ENCODE data around the gene OSBPL2. TPM values are rescaled to one million over a fixed set of nuclear protein-coding genes. Genes with fewer than 3 reads are reported as not detected.

The OSBPL2 gene
- total and polyA plus RNA-seq, 2 experiments from 2014 or later, result 16.6 to 31.2 TPM

- TF ChIP-seq CREB1 (CRISPR knock-in tag; IDR thresholded peaks at IDR 0.05; ENCODE audit: low read depth) (no peak), STAT1 (IDR thresholded peaks at IDR 0.05; ENCODE audit: unreplicated experiment) (no peak), REST (IDR thresholded peaks at IDR 0.05; ENCODE audit: unreplicated experiment) (no peak)
Observed at GRCh38 chr20:62231292-62231691, 7.0 kb upstream of the OSBPL2 start (continued).

GRCh38 chr20:62232194-62232593 is 6.1 kb upstream of the OSBPL2 start:
- no peaks in the 10 kb centered on the region for H3K9me3 Mint-ChIP-seq
- H3K4me1 ChIP-seq (ENCODE audit: insufficient read depth), result no peaks in the 10 kb centered on the region
- H3K36me3 ChIP-seq (ENCODE audit: insufficient read depth), result no peaks in the 10 kb centered on the region
- H3F3A ChIP-seq (replicated peaks; ENCODE audit: low read depth), result no peaks in the 10 kb centered on the region
- H3K79me2 ChIP-seq (replicated peaks; ENCODE audit: insufficient read depth), result no peaks in the 10 kb centered on the region
- ATAC-seq, result no peak
- no peak for DNase-seq (ENCODE audit: low spot score)
- no peak overlapping the region for H3K4me3 Mint-ChIP-seq
- no peak overlapping the region for H3K4me3 ChIP-seq
- no peak overlapping the region for H3K4me2 ChIP-seq
- H3K27ac Mint-ChIP-seq, result no peak overlapping the region
- H4K20me1 ChIP-seq (replicated peaks; ENCODE audit: insufficient read depth), result no peaks in the 10 kb centered on the region
- no peaks in the 10 kb centered on the region; the same call in 2 of the 3 replicates for H3K4me1 Mint-ChIP-seq
- no peaks in the 10 kb centered on the region for H3K36me3 Mint-ChIP-seq (ENCODE audit: low read depth)
- peaks cover 4% of the 10 kb centered on the region for H3K27me3 Mint-ChIP-seq (ENCODE audit: insufficient read depth, low read depth, poor library complexity)
- H3K27ac ChIP-seq (ENCODE audit: low read depth), result no peak overlapping the region
- H3K9me2 ChIP-seq (ENCODE audit: insufficient read depth), result no peaks in the 10 kb centered on the region
- no peaks in the 10 kb centered on the region for H3K27me3 ChIP-seq (ENCODE audit: insufficient read depth)
- no peak overlapping the region for H2AFZ ChIP-seq
- TF ChIP-seq ETS1 (IDR thresholded peaks at IDR 0.05), result no peak
- TF ChIP-seq ZNF462 (CRISPR knock-in tag; IDR thresholded peaks at IDR 0.05), result no peak
- TF ChIP-seq EZH2phosphoT487 (IDR thresholded peaks at IDR 0.05; ENCODE audit: unreplicated experiment), result no peak
- no peak for TF ChIP-seq ZNF331 (CRISPR knock-in tag; IDR thresholded peaks at IDR 0.05; ENCODE audit: low read depth)
- no peak for TF ChIP-seq STAT1 (IDR thresholded peaks at IDR 0.05; ENCODE audit: unreplicated experiment)
- TF ChIP-seq CREB1 (CRISPR knock-in tag; IDR thresholded peaks at IDR 0.05; ENCODE audit: low read depth), result no peak
- no peak for TF ChIP-seq ZNF114 (CRISPR knock-in tag; IDR thresholded peaks at IDR 0.05)
- no peak for TF ChIP-seq CTCF (conservative IDR thresholded peaks at IDR 0.05; ENCODE audit: low read depth in 2 of 2)
- TF ChIP-seq POLR2AphosphoS5 (IDR thresholded peaks at IDR 0.05; ENCODE audit: low read depth), result no peak
- TF ChIP-seq EZH2 (IDR thresholded peaks at IDR 0.05; ENCODE audit: low read depth, unreplicated experiment), result no peak

Measured in GM23338 (cell line).